ENCODE data around the gene BMP7. TPM values are rescaled to one million over a fixed set of nuclear protein-coding genes. Genes with fewer than 3 reads are reported as not detected.

BMP7 gene
- total RNA-seq, 2 experiments from 2014 or later, result not detected

DNA sequence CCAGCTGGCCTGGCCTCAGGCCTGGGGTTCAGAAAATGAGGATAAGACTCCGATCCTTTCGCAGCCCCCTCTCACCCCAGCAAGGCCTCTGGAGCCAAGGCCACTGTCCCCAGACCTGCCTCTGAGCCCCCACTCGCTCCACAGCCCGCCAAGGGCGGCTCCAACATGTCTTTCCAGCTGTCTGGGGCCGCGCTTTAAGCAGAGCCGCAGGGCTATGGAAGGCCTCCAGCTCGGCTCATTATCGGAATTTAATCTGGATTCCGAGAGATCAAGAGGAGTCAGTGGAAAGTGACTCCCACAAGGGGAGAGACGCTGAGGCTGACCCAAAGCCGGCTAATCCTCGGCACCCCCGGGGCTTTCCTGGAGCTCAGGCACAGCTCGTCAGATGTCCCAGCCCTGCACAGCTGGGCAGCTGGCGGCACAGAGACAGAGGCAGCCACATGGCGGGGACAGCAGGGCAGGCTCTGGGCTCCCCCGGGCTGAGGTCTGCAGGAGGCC is 41.8 kb downstream of the BMP7 start:
- ChIA-PET CTCF (no interaction called here), POLR2A (no interaction called here)
- ATAC-seq (ENCODE audit: poor library complexity) (no peak), DNase-seq (no peak)
- Mint-ChIP-seq H3K36me3 (ENCODE audit: low read depth) (no peaks in the 10 kb centered on the region), H3K27me3 (peaks cover 13% of the 10 kb centered on the region), H3K27ac (no peak overlapping the region), H3K4me3 (no peak overlapping the region), H3K4me1 (ENCODE audit: low read depth) (no peaks in the 10 kb centered on the region), H3K9me3 (no peaks in the 10 kb centered on the region)
- peaks cover 0 to 4% of the 10 kb centered on the region in 2 experiments for H3K27me3 ChIP-seq (ENCODE audit: control insufficient read depth in 1 of 2, insufficient read depth in 2 of 2, low read length in 2 of 2)
- H3K9me3 ChIP-seq (ENCODE audit: control insufficient read depth in 1 of 2, insufficient read depth in 1 of 2, low read length in 2 of 2), result no peaks in the 10 kb centered on the region
- TF ChIP-seq, protein P1, sequence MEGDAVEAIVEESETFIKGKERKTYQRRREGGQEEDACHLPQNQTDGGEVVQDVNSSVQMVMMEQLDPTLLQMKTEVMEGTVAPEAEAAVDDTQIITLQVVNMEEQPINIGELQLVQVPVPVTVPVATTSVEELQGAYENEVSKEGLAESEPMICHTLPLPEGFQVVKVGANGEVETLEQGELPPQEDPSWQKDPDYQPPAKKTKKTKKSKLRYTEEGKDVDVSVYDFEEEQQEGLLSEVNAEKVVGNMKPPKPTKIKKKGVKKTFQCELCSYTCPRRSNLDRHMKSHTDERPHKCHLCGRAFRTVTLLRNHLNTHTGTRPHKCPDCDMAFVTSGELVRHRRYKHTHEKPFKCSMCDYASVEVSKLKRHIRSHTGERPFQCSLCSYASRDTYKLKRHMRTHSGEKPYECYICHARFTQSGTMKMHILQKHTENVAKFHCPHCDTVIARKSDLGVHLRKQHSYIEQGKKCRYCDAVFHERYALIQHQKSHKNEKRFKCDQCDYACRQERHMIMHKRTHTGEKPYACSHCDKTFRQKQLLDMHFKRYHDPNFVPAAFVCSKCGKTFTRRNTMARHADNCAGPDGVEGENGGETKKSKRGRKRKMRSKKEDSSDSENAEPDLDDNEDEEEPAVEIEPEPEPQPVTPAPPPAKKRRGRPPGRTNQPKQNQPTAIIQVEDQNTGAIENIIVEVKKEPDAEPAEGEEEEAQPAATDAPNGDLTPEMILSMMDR (IDR thresholded peaks at IDR 0.05), result no peak
- H3K36me3 ChIP-seq (ENCODE audit: insufficient read depth, low read length), result no peaks in the 10 kb centered on the region
- no peaks in the 10 kb centered on the region for H3K4me1 ChIP-seq (ENCODE audit: insufficient read depth, low read length)
- no peak overlapping the region for H3K4me3 ChIP-seq (ENCODE audit: low read length)
- no peak overlapping the region for H3K27ac ChIP-seq (ENCODE audit: low read depth in 1 of 2, low read length in 2 of 2)
- intact Hi-C loops (cut with DNase I, micrococcal nuclease), result no loop called here

DNA sequence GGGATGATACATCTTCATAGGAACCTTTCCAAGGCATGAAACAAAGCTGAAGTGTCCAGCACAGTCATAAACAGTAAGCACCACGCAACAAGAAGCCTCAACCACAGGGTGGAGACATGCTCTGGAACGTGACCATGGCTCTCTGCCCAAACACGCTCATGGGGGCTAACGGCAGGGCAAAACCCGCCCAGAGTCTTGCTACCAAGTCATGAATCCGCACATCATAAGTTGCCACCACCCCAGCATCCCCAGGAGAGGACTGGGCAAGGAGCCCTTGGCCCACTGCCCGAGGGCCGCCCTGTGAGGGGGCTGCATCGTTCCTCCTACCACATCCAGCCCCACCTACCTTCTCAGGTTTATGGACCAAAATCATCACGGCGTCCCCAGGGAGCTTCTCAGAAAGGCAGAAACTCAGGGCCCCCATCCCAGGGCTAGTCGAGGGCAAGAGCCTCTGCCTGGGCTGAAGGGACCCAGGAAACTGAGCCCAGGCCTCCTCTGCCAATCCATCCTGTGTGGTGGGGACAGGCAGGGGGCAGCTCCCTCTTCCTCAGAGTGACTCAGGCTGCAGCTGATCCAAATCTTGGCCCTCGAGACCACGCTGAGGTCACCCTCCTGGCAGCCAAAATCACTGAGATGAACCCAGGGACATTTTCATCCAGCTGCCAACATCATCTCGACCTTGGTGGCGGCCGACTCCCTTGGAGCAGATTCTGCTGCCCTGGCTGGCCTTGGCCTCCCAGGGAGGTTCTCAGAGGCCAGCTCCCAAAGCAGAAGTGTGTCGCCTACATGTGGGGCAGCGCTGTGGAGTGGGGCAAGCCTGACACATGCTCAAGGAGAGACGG is 42.6 kb downstream of the BMP7 start:
- no peak overlapping the region for H3K27ac ChIP-seq (ENCODE audit: low read depth in 1 of 2, low read length in 2 of 2)
- CTCF ChIA-PET, result no interaction called here

DNA sequence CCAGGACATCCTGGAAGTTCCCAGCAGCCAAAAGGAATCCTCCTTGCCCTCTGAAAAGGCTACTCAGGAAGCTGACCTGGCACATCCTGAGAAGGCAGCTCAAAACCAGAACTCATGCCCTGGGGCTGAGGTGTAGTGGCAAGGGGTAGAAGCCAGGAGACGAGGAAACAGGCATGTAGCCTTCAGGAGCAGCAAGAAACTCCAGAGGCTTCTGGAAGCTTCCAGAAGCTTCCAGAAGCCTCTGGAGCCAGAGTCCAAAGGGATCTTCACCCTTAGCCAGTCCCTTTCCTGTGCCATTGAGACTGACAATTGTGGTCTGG is 43.9 kb downstream of the BMP7 start:
- Mint-ChIP-seq H3K9me3 (no peaks in the 10 kb centered on the region), H3K27ac (no peak overlapping the region), H3K27me3 (peaks cover 7% of the 10 kb centered on the region), H3K36me3 (ENCODE audit: low read depth) (no peaks in the 10 kb centered on the region), H3K4me1 (ENCODE audit: low read depth) (no peaks in the 10 kb centered on the region), H3K4me3 (no peak overlapping the region)
- intact Hi-C loops (cut with DNase I, micrococcal nuclease), result no loop called here
- ATAC-seq (ENCODE audit: poor library complexity) (no peak), DNase-seq (no peak)
- peaks cover 0 to 4% of the 10 kb centered on the region in 2 experiments for H3K27me3 ChIP-seq (ENCODE audit: control insufficient read depth in 1 of 2, insufficient read depth in 2 of 2, low read length in 2 of 2)
- ChIA-PET CTCF (no interaction called here), POLR2A (no interaction called here)
- no peaks in the 10 kb centered on the region for H3K36me3 ChIP-seq (ENCODE audit: insufficient read depth, low read length)
- no peaks in the 10 kb centered on the region for H3K4me1 ChIP-seq (ENCODE audit: insufficient read depth, low read length)
- TF ChIP-seq, protein P1 (IDR thresholded peaks at IDR 0.05), result no peak
- no peak overlapping the region for H3K27ac ChIP-seq (ENCODE audit: low read depth in 1 of 2, low read length in 2 of 2)
- no peaks in the 10 kb centered on the region for H3K9me3 ChIP-seq (ENCODE audit: control insufficient read depth in 1 of 2, insufficient read depth in 1 of 2, low read length in 2 of 2)
- no peak overlapping the region for H3K4me3 ChIP-seq (ENCODE audit: low read length)

More for the DNA sequence above, 42.6 kb downstream of the BMP7 start:
- peaks cover 13% of the 10 kb centered on the region for H3K27me3 Mint-ChIP-seq
- H3K9me3 ChIP-seq (ENCODE audit: control insufficient read depth in 1 of 2, insufficient read depth in 1 of 2, low read length in 2 of 2), result no peaks in the 10 kb centered on the region
- H3K36me3 ChIP-seq (ENCODE audit: insufficient read depth, low read length), result no peaks in the 10 kb centered on the region
- POLR2A ChIA-PET, result no interaction called here
- no peaks in the 10 kb centered on the region for H3K4me1 Mint-ChIP-seq (ENCODE audit: low read depth)
- no peaks in the 10 kb centered on the region for H3K4me1 ChIP-seq (ENCODE audit: insufficient read depth, low read length)
- H3K27me3 ChIP-seq (ENCODE audit: control insufficient read depth in 1 of 2, insufficient read depth in 2 of 2, low read length in 2 of 2), result peaks cover 0 to 4% of the 10 kb centered on the region in 2 experiments
- no peak overlapping the region for H3K4me3 ChIP-seq (ENCODE audit: low read length)
- ATAC-seq (ENCODE audit: poor library complexity) (no peak), DNase-seq (no peak)
- TF ChIP-seq, protein P1 (IDR thresholded peaks at IDR 0.05), result no peak
- intact Hi-C loops (cut with DNase I, micrococcal nuclease), result no loop called here
- no peaks in the 10 kb centered on the region for H3K9me3 Mint-ChIP-seq
- H3K4me3 Mint-ChIP-seq, result no peak overlapping the region
- H3K27ac Mint-ChIP-seq, result no peak overlapping the region
- H3K36me3 Mint-ChIP-seq (ENCODE audit: low read depth), result no peaks in the 10 kb centered on the region

Measured in CD4-positive, alpha-beta T cell (primary cell).